Endothelial cell of umbilical vein (primary cell): Measurements from ENCODE around the gene CFAP65.

Source experiments
- CTCF ChIP-seq, 2 donors: IDR thresholded peaks; 1 replicate in 1 of 2; 2 replicates in 1 of 2; pipeline ENCODE4 v1.5.1; 2011; ENCODE audit warnings: low read length in 2 of 2, mild to moderate bottlenecking in 2 of 2, moderate library complexity in 2 of 2, control low read depth in 1 of 2, inconsistent platforms in 1 of 2, low read depth in 1 of 2; ENCODE audit not compliant: insufficient read depth in 1 of 2; ENCODE audit errors: extremely low read depth in 1 of 2
- EZH2 ChIP-seq: IDR thresholded peaks from 2 replicates; pipeline ENCODE4 v1.6.1; 2012; ENCODE audit warnings: borderline replicate concordance, low read depth, mild to moderate bottlenecking, moderate library complexity, low read length, inconsistent platforms; ENCODE audit not compliant: severe bottlenecking
- JUN ChIP-seq: IDR thresholded peaks from 2 replicates; pipeline ENCODE4 v1.6.1; 2011; ENCODE audit warnings: borderline replicate concordance, low read depth; ENCODE audit not compliant: insufficient read length, insufficient read depth
- POLR2A ChIP-seq: IDR thresholded peaks from 2 replicates; pipeline ENCODE4 v1.6.1; 2012; ENCODE audit warnings: low read depth, mild to moderate bottlenecking, control low read depth, low read length
- POLR2AphosphoS5 ChIP-seq: IDR thresholded peaks from 2 replicates; pipeline ENCODE4 v1.6.1; 2012; ENCODE audit warnings: low read depth, mild to moderate bottlenecking, control low read depth, low read length, moderate library complexity; ENCODE audit not compliant: insufficient read depth

GRCh38 chr2:219087361-219087760 lies 46.0 kb upstream of the CFAP65 start:
- TF ChIP-seq CTCF (IDR thresholded peaks at IDR 0.05; ENCODE audit: extremely low read depth in 1 of 2, insufficient read depth in 1 of 2, low read depth in 1 of 2, low read length in 2 of 2) (no peak), EZH2 (no peak), JUN (no peak), POLR2AphosphoS5 (no peak), POLR2A (no peak)
